ENCODE data around the gene CHIC2.

CHIC2 gene

GRCh38 chr4:54038056-54038455 is 26.3 kb downstream of the CHIC2 start:
- no peaks in the 10 kb centered on the region for H3K27me3 ChIP-seq (ENCODE audit: insufficient read depth, poor library complexity, severe bottlenecking)
- H3K27ac ChIP-seq (replicated peaks) = no peak overlapping the region
- no peak overlapping the region for H3K4me3 ChIP-seq (replicated peaks; ENCODE audit: insufficient read depth, low read length)
- no peak for DNase-seq (ENCODE audit: low read depth in 1 of 2, low spot score in 1 of 2)
- no peak for TF ChIP-seq SPI1 (IDR thresholded peaks at IDR 0.05; ENCODE audit: borderline replicate concordance, low read depth)
- no peak for TF ChIP-seq GABPA (IDR thresholded peaks at IDR 0.05; ENCODE audit: low read depth)
- no peak for TF ChIP-seq POLR2AphosphoS5 (IDR thresholded peaks at IDR 0.05; ENCODE audit: low read depth)
- TF ChIP-seq, protein P1, sequence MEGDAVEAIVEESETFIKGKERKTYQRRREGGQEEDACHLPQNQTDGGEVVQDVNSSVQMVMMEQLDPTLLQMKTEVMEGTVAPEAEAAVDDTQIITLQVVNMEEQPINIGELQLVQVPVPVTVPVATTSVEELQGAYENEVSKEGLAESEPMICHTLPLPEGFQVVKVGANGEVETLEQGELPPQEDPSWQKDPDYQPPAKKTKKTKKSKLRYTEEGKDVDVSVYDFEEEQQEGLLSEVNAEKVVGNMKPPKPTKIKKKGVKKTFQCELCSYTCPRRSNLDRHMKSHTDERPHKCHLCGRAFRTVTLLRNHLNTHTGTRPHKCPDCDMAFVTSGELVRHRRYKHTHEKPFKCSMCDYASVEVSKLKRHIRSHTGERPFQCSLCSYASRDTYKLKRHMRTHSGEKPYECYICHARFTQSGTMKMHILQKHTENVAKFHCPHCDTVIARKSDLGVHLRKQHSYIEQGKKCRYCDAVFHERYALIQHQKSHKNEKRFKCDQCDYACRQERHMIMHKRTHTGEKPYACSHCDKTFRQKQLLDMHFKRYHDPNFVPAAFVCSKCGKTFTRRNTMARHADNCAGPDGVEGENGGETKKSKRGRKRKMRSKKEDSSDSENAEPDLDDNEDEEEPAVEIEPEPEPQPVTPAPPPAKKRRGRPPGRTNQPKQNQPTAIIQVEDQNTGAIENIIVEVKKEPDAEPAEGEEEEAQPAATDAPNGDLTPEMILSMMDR (IDR thresholded peaks at IDR 0.05; ENCODE audit: insufficient read depth, low read length) = no peak
- no peak for TF ChIP-seq REST (IDR thresholded peaks at IDR 0.05; ENCODE audit: insufficient replicate concordance, low read depth)

DNA sequence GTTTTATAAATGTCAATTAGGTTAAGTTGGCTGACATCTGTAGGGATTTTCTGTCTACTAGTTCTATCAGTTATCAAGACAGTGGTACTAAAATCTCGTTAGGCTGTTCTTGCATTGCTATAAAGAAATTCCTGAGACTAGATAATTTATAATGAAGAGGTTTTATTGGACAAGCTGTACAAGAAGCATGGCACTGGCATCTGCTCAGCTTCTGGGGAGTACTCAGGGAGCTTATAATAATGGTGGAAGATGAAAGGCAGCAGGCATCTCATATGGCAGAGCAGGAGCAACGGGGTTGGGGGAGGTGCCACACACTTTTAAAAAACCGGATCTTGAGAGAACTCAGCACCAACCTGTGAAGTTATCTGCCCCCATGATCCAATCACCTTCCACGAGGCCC is 28.2 kb downstream of the CHIC2 start:
- TF ChIP-seq, protein P1 (IDR thresholded peaks at IDR 0.05; ENCODE audit: insufficient read depth, low read length) = no peak
- H3K4me3 ChIP-seq (replicated peaks; ENCODE audit: insufficient read depth, low read length) = no peak overlapping the region
- no peak overlapping the region for H3K27ac ChIP-seq (replicated peaks)
- DNase-seq (ENCODE audit: low read depth in 1 of 2, low spot score in 1 of 2) = no peak
- no peaks in the 10 kb centered on the region for H3K27me3 ChIP-seq (ENCODE audit: insufficient read depth, poor library complexity, severe bottlenecking)

- Histone ChIP-seq H3K4me3 (replicated peaks; ENCODE audit: insufficient read depth, low read length) (no peak overlapping the region), H3K27ac (replicated peaks) (no peak overlapping the region)
- TF ChIP-seq SPI1 (IDR thresholded peaks at IDR 0.05; ENCODE audit: borderline replicate concordance, low read depth) (0 out of 2 replicates have a peak, but pooled peaks have one; percentile 1), GABPA (IDR thresholded peaks at IDR 0.05; ENCODE audit: low read depth) (no peak)
Observed at GRCh38 chr4:54032558-54033135, 31.8 kb downstream of the CHIC2 start.

DNA sequence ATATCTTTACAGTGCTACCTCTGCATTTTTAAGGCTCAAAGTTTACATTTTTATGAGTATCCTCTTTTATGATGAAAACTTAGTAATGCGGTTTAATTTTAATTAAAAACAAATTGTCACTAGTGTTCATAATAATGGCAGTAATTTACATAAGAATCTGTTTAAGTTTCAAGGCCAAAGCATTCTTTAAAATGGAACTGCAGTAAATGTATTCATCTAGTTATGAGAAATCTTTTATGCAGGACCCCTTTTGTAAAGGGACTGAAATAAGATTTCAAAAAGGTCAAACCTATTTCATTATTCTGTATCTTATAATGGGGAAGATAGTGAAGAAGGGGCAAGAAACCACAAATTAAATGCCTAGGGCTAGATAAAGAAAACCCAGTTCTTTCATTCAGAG is 37.1 kb downstream of the CHIC2 start:
- Histone ChIP-seq H3K27me3 (ENCODE audit: insufficient read depth, poor library complexity, severe bottlenecking) (no peaks in the 10 kb centered on the region), H3K27ac (replicated peaks) (no peak overlapping the region), H3K4me3 (replicated peaks; ENCODE audit: insufficient read depth, low read length) (no peak overlapping the region)
- TF ChIP-seq SPI1 (IDR thresholded peaks at IDR 0.05; ENCODE audit: borderline replicate concordance, low read depth) = no peak
- TF ChIP-seq REST (IDR thresholded peaks at IDR 0.05; ENCODE audit: insufficient replicate concordance, low read depth) = no peak
- TF ChIP-seq, protein P1 (IDR thresholded peaks at IDR 0.05; ENCODE audit: insufficient read depth, low read length) = no peak
- no peak for TF ChIP-seq GABPA (IDR thresholded peaks at IDR 0.05; ENCODE audit: low read depth)
- TF ChIP-seq POLR2AphosphoS5 (IDR thresholded peaks at IDR 0.05; ENCODE audit: low read depth) = no peak
- no peak for DNase-seq (ENCODE audit: low read depth in 1 of 2, low spot score in 1 of 2)

More at GRCh38 chr4:54032558-54033135, 31.8 kb downstream of the CHIC2 start:
- no peak for DNase-seq (ENCODE audit: low read depth in 1 of 2, low spot score in 1 of 2)
- no peaks in the 10 kb centered on the region for H3K27me3 ChIP-seq (ENCODE audit: insufficient read depth, poor library complexity, severe bottlenecking)
